Retinal pigment epithelial cell (primary cell): ENCODE data around the gene PAPLN.
A peak's percentile ranks its signal among the peaks of the same experiment; 100 is the strongest.
"Not testable (repeated sequence)": the region's sequence is repeated elsewhere in the genome, so short reads cannot be mapped to it uniquely, and the experiment has no call there.

Source experiments
- DNase-seq: peaks from one replicate; pipeline ENCODE4 v3.0.0-alpha.2; 2010; ENCODE audit warnings: low read depth
- H3K4me3 ChIP-seq: 2 replicates; pipeline ENCODE4 v1.5.1; 2011; ENCODE audit warnings: mild to moderate bottlenecking, low read length, control low read depth, moderate library complexity
- TF ChIP-seq, protein P1 (sequence below): conservative IDR thresholded peaks from 2 replicates; pipeline ENCODE4 v1.5.1; 2011; ENCODE audit warnings: low read depth, low read length, control low read depth, inconsistent platforms

PAPLN gene, protein sequence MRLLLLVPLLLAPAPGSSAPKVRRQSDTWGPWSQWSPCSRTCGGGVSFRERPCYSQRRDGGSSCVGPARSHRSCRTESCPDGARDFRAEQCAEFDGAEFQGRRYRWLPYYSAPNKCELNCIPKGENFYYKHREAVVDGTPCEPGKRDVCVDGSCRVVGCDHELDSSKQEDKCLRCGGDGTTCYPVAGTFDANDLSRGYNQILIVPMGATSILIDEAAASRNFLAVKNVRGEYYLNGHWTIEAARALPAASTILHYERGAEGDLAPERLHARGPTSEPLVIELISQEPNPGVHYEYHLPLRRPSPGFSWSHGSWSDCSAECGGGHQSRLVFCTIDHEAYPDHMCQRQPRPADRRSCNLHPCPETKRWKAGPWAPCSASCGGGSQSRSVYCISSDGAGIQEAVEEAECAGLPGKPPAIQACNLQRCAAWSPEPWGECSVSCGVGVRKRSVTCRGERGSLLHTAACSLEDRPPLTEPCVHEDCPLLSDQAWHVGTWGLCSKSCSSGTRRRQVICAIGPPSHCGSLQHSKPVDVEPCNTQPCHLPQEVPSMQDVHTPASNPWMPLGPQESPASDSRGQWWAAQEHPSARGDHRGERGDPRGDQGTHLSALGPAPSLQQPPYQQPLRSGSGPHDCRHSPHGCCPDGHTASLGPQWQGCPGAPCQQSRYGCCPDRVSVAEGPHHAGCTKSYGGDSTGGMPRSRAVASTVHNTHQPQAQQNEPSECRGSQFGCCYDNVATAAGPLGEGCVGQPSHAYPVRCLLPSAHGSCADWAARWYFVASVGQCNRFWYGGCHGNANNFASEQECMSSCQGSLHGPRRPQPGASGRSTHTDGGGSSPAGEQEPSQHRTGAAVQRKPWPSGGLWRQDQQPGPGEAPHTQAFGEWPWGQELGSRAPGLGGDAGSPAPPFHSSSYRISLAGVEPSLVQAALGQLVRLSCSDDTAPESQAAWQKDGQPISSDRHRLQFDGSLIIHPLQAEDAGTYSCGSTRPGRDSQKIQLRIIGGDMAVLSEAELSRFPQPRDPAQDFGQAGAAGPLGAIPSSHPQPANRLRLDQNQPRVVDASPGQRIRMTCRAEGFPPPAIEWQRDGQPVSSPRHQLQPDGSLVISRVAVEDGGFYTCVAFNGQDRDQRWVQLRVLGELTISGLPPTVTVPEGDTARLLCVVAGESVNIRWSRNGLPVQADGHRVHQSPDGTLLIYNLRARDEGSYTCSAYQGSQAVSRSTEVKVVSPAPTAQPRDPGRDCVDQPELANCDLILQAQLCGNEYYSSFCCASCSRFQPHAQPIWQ

DNA sequence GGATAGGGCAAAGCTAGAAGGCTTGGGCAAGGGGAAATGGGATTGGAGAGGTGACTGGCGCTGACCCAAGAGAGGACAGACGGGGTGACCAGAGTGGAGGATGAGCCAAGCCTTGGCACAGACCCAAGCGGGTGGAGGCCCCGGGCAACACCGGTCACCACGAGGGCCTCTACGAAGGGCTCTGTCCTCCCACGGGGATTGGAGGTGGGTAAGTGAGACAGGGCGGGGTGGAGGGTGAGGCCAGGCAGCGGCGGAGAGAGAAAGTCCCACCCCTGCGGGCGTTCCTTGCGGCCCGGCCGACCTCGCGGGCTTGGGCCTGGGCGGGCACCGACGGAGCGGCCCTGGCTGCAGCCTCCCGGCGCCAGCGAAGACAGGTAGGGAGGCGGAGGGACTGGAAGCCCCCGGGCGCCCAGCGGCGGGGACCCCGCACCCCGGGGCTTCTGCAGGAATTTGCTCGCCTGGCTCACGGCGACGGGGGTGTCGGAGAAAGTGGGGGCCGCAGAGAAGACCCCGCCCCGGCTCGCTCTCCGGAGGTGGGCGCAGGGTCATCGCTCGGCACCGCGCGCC is at the start of gene PAPLN:
PAPLN (plus strand) TSS at position 288 of the 567 bp plus-strand sequence. CDS start 2,273 bp downstream, outside the sequence.
- TF ChIP-seq, protein P1, sequence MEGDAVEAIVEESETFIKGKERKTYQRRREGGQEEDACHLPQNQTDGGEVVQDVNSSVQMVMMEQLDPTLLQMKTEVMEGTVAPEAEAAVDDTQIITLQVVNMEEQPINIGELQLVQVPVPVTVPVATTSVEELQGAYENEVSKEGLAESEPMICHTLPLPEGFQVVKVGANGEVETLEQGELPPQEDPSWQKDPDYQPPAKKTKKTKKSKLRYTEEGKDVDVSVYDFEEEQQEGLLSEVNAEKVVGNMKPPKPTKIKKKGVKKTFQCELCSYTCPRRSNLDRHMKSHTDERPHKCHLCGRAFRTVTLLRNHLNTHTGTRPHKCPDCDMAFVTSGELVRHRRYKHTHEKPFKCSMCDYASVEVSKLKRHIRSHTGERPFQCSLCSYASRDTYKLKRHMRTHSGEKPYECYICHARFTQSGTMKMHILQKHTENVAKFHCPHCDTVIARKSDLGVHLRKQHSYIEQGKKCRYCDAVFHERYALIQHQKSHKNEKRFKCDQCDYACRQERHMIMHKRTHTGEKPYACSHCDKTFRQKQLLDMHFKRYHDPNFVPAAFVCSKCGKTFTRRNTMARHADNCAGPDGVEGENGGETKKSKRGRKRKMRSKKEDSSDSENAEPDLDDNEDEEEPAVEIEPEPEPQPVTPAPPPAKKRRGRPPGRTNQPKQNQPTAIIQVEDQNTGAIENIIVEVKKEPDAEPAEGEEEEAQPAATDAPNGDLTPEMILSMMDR: no peak
- DNase-seq: no peak
- H3K4me3 ChIP-seq: peak within 1 kb of the TSS; percentile 52

DNA sequence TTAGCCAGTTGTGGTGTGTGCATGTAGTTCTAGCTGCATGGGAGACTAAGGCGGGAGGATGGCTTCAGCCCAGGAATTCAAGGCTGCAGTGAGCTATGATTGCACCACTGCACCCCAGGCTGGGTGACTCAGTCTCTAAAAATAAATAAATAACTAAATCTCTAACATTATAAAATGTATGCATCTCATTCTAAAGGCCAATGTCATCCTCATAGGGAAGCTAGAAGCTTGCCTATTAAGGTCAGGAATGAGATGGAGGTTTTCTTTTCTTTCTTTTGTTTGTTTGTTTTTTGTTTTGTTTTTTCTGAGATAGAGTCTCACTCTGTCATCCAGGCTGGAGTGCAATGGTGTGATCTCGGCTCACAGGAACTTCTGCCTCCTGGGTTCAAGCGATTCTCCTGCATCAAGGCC is 48.8 kb upstream of the PAPLN start:
- TF ChIP-seq, protein P1: no peak
- no peak overlapping the region for H3K4me3 ChIP-seq
- DNase-seq: no peak

DNA sequence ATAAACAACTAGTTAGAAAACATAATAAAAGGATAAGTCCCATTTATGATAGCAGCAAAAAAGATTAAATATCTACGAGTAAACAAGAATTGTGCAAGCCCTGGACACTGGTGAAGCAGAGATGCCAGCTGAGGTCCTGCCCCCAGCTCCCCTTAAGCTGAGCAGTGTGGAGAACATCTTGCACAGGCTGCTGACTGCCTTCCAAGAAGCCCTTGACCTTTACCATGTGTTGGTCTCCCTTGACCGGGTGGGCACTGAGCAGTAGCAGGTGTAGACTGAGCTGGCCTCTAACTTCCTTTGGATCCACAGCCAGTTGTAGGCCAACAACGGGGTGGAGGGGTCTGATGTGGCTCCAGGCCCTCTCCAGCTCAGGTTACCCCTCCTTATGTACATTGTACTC is 47.7 kb upstream of the PAPLN start:
- DNase-seq: no peak
- TF ChIP-seq, protein P1: no peak

DNA sequence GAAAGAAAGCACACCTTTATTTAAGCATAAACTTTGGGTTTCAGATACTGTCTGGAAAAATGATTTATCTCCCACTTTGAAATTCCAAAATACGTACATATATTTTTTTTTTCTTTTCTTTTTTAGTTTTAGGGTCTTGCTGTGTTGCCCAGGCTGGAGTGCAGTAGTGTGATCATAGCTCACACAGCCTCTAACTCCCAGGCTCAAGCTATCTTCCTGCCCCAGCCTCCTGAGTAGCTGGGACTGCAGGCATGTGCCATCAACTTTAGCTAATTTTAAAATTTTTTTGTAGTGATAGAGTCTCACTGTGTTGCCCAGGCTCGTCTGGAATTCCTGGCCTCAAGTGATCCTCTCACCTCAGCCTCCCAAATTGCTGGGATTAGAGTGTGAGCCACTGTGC is 45.9 kb upstream of the PAPLN start:
- TF ChIP-seq, protein P1: no peak
- DNase-seq: no peak
- no peak overlapping the region for H3K4me3 ChIP-seq

More for the DNA sequence above, 47.7 kb upstream of the PAPLN start:
- H3K4me3 ChIP-seq: no peak overlapping the region

DNA sequence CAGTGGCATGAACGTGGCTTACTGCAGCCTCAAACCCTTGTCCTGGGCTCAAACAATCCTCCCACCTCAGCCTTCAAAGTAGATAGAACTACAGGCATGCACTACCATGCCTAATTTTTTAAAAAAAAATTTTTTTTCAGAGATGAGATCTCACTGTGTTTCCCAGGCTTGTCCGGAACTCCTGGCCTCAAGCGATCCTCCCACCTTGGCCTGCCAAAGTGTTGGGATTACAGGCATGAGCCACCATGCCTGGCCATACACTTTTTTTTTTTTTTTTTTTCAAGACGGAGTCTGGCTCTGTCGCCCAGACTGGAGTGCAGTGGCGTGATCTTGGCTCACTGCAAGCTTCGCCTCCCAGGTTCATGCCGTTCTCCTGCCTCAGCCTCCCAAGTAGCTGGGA is 43.0 kb upstream of the PAPLN start:
- DNase-seq, H3K4me3 ChIP-seq: not testable (repeated sequence)

DNA sequence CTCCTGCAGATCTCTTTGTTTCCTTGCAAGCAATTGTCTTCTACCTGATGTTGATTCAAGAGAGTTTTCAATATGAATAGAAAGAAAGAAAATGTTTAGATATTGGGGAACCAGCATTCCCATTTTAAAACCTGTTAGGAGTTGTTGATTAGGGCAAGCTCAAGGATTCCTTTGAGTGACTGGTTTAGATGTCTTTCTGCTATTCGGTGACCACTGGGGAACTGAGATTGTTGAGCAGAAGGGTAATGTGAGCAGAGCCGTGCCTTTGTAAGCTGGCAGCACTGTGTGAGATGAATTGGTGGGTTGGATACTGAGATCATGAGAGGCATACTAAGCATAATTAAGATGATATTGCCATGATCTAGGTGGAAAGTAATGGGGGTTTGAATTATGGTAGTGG is 39.1 kb upstream of the PAPLN start:
- no peak overlapping the region for H3K4me3 ChIP-seq
- no peak for DNase-seq
- TF ChIP-seq, protein P1: no peak

DNA sequence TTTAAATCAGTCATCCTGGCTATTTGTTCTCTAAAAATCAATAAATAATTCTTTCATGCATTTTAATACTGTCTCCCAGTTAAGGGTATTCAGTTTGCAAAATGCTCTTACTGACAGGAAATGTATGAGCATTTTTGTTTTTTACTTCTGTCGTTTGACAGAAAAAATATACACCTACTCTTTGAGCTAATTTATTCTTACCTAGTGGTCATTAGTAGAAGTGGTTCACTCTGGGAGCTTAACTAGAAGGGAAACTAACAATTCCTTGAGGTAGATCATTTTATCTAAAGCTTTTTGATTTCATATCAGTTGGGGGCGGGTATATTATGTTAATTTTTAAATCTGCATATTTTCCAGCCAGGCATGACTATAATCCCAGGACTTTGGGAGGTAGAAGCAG is 33.8 kb upstream of the PAPLN start:
- H3K4me3 ChIP-seq: no peak overlapping the region
- TF ChIP-seq, protein P1: no peak
- DNase-seq: no peak
